GM21619 (cell line): Measurements from ENCODE around the gene OR10P1.
"Not testable (repeated sequence)": the region's sequence is repeated elsewhere in the genome, so short reads cannot be mapped to it uniquely, and the experiment has no call there.

Experiments used
- ATAC-seq: cut with Tn5 transposase; IDR thresholded peaks from one replicate; pipeline ENCODE4 v1.9.1; 2021; ENCODE audit not compliant: unreplicated experiment

The OR10P1 gene

DNA sequence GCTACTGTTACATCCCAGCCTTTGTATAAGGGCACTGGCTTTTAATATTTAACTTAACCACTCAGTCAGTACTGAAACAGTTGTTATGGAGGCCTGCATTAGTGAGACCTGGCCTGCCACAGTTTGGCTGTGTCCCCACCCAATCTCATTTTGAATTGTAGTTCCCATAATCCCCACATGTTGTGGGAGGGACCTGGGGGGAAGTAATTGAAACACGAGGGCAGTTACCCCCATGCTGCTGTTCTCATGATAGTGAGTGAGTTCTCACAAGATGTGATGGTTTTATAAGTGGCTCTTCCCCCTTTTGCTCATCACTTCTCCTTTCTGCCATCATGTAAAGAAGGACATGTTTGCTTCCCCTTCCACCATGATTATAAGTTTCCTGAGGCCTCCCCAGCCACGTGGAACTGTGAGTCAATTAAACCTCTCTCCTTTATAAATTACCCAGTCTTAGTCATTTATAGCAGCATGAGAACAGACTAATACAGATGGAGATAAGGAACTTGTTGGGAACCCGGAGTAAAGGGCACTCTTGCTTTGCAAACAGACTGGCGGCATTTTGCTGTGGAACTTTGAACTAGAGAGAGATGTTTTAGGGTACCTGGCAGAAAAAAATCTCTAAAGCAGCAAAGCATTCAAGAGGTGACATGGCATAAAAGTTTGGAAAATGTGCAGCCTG is 14.1 kb downstream of the OR10P1 start:
- not testable (repeated sequence) for ATAC-seq

DNA sequence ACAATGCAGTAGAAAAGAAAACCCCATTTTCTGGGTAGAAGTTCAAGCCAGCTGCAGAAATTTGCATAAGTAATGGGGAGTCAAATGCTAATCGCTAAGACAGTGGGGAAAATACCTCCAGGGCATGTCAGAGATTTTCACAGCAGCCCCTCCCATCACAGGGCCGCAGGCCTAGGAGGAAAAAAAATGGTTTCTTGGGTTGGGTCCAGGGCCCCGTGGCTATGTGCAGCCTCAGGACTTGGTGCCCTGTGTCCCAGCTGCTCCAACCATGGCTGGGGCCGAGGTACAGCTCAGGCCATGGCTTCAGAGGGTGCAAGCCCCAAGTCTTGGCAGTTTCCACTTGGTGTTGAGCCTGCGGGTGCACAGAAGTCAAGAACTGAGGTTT is 14.6 kb downstream of the OR10P1 start:
- ATAC-seq: no peak

DNA sequence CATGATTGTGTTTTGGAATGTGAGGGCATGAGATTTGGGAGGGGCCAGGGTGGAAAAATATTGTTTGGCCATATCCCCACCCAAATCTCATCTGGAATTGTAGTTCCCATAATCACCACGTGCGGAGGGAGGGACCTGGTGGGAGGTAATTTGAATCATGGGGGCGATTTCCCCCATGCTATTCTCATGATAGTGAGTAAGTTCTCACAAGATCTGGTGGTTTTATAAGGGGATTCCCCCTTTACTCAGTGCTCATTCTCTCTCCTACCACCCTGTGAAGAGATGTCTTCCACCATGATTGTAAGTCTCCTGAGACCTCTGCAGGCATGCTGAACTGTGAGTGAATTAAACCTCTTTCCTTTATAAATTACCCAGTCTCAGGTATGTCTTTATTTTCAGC is 15.7 kb downstream of the OR10P1 start:
- no peak for ATAC-seq

DNA sequence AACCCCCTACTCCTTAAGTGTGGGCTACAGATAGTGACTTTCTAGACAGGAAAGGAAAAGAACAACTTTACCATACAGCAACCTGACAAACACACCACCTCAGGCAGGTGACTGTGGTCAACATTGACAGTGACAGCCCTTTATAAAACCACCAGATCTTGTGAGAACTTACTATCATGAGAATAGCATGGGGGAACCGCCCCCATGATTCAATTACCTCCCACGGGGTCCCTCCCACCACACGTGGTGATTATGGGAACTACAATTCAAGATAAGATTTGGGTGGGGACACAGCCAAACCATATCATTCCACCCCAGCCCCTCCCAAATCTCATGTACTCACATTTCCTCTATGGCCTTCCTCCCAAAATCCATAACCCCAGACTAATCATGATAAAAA is 16.3 kb downstream of the OR10P1 start:
- no peak for ATAC-seq

DNA sequence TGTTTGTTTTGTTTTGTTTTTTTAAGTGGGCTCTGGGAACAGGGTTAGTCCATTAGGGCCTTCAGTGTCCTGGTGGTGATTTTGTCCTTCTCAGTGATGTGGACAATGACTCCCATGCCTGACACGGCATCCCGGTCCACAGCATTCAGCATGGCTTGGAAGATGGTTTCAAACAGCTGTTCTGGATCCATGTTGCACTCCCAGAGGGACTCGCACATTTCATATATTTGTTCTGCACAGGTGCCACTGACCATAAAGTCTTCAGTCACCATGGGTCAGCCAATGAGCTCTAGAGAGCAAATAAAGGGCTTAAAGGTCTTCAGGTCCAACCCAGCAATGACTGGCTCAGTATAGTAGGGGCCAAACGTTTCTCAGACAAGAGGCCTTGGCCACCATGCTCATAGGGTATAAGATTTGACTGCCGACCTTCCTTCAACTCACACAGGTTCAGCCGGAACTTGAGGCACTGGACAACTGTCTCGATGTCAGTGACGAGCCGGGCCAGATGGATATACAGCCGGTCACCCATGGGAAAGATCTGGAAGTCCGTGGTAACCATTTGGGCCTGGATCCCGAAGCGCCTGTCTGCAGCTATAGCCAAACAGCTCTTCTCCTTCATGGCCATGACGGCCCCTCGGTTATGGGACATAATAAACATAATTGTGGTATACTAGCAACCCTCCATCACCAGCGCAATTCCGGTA is 18.0 kb downstream of the OR10P1 start:
- ATAC-seq: no peak

DNA sequence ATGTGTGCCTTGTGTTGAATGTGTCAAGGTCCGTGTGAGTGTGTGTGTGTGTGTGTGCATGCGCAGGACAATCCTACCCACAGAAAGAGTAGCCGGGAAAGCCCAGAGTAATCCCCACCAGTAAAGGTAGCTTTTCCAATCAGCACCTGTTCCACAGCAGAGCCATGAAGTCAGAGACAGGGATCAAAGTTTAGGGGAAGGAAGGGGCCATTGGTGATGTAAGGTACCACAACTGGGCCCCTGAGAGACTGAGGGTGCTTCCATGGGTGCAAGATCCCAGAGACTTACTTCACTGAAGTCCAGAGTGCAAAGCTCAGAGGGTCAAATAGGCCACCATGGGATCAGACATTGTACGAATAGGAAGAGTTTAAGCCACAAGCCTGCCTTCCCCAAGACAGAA is 20.5 kb downstream of the OR10P1 start:
- no peak for ATAC-seq

DNA sequence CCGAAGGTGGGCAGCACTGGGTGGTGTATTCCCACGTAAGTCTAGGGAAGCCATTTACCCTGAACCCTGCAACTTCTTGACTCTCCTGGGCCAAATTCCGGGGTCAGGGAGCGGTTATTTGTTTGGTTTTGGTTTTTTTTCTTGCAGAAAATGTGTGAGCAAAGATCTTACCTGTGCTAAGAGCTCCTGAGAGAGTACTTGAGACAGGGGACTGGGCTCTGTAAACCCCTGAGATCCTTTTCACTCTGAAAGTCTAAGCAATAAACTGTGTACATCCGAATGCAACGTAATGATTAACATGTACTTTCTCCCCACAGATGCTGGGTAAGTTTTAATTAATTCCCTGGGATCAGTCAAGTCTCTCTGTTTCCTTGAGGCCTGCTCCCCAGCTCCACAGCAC is 21.5 kb downstream of the OR10P1 start:
- ATAC-seq: no peak

DNA sequence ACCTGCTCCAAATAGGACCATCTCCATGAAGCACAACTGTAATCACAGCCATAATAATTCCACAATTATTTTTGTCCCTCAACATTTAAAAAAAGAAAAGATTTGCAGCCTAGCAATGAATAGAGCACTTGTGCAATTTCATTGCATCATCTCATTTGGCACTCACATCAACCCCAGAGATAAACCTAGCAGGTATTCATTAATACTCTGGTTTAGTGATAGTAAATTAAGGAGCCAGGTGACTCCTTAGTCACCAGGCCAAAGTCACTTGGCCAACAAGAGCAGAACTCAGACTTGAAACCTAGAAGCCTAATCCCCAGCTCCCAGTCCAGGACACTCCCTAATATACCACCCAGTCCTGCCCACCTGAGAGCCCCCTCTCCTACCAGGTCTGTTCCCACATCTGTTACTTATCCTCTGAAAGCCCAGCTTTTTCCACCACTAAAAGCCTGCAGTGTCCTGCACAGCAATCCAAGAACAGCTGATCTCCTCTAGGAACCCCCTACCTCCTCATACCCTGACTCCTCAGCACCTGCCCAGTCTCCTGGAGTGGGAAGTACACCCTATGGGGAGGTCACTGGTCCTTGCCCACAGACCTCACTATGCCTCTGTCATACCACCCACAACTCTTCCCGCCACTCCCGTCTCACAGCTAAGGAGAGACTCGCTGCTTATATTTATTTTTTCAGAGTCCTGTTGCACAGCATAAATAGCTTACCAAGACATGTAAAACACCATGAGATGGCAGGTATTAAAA is 22.1 kb downstream of the OR10P1 start:
- no peak for ATAC-seq

DNA sequence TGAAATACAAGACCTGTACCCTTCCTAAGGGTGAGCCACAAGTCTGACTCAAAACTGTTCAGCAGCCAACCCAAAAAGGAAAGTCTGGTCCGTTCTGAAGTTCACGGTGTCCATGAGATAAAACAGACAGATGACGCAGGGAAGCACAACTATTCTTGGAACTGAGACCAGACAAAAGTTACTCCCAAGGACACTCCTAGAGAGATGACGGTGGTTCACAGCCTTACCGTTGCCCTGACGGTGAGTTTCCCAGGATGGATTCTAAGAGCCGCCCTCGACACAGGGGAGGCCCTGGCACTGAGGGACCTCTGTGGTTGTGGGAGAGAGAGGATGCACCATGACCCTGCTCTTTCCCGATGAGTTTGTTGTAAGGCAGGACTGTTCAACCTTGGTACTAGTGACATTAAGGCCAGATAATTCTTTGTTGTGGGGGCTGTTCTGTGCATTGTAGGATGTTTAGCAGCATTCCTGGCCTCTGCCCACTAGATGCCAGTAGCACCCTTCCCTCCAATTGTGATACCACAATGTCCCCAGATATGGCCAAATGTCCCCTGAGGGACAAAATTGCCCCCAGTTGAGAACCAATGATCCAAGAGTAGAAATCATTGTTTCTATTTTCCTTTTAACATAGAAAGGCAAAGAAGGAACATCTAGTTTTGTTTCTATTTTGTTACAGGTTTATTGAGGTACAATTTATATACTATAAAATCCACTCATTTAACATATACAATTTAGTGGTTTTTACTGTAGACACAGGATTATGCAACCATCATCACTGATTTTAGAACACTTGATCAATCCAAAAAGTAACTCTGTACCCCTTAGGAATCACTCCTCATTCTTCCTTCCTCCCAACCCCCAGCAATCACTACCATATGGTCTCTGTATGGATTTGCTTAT is 23.0 kb downstream of the OR10P1 start:
- no peak for ATAC-seq

DNA sequence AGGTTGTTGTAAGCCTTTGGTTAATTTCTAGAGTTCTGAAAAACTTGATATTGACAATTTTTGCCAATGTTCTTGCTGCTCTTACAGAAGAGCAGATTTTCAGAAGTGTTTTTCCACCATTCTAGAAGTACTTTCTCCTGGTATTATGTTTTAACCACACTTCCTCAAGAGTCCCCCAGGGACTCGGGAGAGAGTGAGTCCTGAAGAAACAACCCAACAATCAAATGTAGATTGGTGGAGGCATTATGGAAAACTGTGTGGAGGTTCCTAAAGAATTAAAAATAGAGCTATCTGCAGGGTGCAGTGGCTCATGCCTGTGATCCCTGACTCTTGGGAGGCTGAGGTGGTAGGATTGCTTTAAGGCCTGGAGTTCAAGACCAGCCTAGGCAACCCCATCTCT is 26.7 kb downstream of the OR10P1 start:
- ATAC-seq: no peak

DNA sequence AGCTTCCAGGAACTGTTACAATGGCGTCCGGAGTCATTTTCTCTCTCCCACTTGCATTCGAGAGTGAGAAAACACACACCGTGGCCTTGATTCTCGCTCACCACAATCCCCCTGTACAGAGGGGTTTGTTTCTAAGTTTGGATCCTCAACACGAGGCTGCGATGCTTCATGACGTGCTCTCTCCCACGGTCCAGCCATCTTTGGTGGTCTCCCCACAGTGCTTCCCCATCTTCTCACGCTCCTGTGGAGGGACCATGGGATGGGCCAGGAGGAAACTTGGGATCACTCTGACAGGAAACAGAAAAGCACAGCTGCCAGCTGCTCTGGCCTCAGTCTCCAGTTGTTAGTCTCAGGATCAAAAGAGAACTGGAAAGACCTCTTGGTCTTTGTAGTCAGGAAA is 28.1 kb downstream of the OR10P1 start:
- ATAC-seq: no peak

DNA sequence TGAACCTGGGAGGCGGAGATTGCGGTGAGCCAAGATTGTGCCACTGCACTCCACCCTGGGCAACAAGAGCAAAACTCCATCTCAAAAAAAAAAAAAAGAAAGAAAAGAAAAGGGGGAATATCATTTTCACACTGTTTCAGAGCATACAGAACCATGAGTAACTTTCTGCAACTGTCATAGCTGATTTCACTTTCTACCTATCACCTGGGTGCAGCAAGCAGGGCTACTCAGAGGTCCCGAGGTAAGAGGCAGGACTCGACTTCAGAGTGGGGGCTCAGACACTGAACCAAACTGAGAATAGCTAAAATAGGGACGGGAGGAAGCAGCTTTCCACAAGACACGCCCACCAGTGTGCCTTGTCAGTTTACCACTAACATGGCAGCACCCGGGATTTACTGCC is 29.8 kb downstream of the OR10P1 start:
- no peak for ATAC-seq

DNA sequence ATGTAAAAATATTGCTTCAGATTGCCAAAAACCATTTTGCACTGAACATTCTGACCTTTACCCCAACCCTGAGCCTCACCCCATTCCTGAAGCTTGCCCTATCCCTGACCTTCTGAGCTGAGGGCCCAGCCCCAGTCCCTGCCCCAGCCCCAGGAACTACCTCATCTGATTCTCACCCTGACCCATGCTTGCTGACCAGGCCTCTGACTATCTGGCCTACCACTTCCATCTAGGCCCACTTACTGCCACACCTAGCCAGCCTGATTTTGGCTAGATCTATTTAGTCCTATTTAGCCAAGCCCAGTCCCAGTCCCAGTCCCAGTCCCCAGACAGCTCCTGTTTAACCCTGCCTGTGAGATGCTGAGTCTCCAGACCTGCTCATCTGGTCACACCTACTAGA is 33.6 kb downstream of the OR10P1 start:
- no peak for ATAC-seq

DNA sequence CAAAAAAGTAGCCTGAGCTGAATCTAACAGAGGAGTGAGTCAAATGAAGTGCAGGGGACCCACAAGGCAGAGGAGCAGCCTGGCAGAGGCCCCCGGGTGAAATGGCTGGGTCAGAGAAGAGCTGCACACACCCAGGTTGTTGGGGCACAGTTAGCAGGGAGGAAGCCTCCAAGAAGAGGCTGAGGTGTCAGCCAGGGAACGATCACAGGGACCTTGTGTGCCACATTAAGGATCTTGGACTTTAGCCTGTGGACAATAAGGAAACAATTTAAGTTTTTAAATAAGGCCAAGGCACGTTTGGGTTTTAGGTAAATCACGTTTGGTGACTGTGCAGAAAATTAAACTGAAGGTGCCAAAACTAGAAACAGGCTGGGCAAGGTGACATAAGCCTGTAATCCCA is 35.1 kb downstream of the OR10P1 start:
- ATAC-seq: no peak

DNA sequence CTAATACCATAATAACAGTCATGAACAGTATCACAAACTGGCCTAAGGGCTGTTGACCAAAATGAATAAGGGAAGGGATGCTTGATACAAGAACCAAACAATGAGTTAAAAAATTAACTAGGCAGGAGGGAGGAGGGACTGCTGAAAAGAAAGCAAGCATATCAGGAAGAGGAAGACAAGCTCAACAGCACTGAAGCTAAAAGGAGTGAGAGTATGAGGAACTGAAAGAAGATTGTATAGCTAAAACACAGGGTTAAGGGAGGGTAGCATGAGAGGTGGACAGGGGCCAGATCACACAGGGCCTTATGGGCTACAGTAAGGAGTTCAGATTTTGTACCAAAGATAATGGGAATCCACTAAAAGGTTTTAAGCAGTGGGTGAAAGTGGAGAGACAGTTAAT is 36.9 kb downstream of the OR10P1 start:
- ATAC-seq: peak; percentile 98

DNA sequence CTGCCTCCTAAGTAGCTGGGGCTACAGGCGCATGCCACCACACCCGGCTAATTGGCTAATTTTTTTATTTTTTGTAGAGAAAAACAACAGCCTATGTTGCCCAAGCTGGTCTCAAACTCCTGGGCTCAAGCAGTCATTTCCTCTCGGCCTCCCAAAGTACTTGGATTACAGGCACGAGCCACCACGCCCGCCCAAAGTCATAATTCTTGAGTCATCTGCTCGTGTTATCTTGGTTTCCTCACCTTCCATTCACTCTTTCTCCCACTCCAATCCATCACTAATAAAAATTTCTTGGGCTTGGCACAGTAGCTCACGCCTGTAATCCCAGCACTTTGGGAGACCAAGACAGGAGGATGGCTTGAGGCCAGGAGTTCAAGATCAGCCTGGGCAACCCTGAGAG is 39.0 kb downstream of the OR10P1 start:
- ATAC-seq: no peak

DNA sequence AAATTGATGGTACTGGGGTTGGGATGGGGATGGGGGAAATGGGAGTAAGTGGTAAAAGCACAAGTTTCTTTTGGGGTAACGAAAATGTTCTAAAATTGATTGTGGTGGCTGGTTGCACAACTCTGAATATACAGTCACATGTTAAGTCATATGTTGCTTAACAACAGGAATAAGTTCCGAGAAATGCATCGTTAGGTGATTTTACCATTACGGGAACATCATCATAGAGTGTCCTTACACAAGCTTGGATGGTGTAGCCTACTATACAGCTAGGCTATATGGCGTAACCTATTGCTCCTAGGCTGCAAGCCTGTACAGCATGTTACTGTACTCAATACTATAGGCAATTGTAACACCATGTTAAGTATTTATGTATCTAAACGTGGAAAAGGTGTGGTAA is 40.0 kb downstream of the OR10P1 start:
- no peak for ATAC-seq

DNA sequence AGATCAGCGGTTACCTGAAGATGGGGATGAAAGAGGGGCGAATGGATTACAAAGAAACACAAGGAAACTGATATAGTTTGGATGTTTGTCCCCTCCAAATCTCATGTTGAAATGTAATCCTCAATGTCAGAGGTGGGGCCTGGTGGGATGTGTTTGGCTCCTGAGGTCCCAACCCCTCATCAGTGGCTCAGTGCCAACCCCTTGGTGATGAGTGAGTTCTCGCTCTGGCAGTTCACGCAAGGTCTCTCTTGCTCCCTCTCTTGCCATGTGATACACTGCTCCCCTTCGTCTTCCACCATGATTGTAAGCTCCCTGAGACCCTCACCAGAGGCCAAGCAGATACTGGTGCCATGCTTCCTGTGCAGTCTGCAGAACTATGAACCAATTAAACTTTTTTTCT is 43.0 kb downstream of the OR10P1 start:
- no peak for ATAC-seq

DNA sequence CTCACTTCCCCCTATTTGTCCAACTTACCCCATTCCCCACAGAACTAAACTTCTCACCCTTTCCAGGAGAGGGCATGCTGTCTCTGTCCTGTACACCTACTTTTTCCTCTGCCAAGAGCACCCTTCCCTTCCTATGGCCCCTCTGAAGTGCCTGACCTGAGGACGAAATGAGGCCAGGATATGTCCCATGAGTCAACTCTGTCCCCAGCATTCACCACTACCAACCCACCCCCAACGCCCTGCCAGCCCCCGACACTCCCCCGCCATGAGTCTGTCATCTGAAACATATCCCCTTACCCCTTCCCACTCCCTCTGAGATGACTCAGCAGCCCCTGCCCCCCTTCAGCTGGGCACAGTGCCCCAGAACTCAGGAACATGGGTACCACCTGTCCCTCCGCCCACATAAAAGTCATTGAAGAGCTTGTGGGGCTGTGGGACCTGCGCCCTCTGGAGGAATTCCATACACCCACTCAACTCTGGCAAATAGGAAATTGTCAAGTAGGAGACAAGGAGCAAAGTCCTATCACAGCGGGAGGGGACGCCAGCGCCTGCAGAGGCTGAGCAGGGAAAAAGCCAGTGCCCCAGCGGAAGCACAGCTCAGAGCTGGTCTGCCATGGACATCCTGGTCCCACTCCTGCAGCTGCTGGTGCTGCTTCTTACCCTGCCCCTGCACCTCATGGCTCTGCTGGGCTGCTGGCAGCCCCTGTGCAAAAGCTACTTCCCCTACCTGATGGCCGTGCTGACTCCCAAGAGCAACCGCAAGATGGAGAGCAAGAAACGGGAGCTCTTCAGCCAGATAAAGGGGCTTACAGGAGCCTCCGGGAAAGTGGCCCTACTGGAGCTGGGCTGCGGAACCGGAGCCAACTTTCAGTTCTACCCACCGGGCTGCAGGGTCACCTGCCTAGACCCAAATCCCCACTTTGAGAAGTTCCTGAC is 44.7 kb downstream of the OR10P1 start:
- ATAC-seq: no peak
